Sigmoid colon (tissue), 7 donors: ENCODE data around the gene SRF. TPM values are rescaled to one million over a fixed set of nuclear protein-coding genes. Genes with fewer than 3 reads are reported as not detected.
A peak's percentile ranks its signal among the peaks of the same experiment; 100 is the strongest.

Experiments used
- DNase-seq: peaks from one replicate; pipeline ENCODE4 v3.0.0-alpha.2; 2019
- H3K27ac ChIP-seq, 4 donors: fragments of 200-600 bp; sonication (generic); one replicate each; pipeline ENCODE4 v1.5.1; 2016 to 2019; ENCODE audit warnings: mild to moderate bottlenecking in 1 of 4
- H3K27me3 ChIP-seq, 3 donors: fragments of 200-600 bp; sonication (generic); one replicate each; pipeline ENCODE4 v1.5.1; 2019; ENCODE audit warnings: mild to moderate bottlenecking in 1 of 3
- H3K36me3 ChIP-seq, 4 donors: fragments of 200-600 bp; sonication (generic); one replicate each; pipeline ENCODE4 v1.5.1; 2016 to 2019
- H3K4me1 ChIP-seq, 4 donors: fragments of 200-600 bp; sonication (generic); one replicate each; pipeline ENCODE4 v1.5.1; 2017 to 2019
- H3K4me3 ChIP-seq, 4 donors: fragments of 200-600 bp; sonication (generic); one replicate each; pipeline ENCODE4 v1.5.1; 2017 to 2019; ENCODE audit warnings: mild to moderate bottlenecking in 2 of 4, moderate library complexity in 1 of 4
- H3K9me3 ChIP-seq, 4 donors: fragments of 200-600 bp in 3 of 4; sonication (generic) in 3 of 4; one replicate each; pipeline versions ENCODE4 v1.5.1 to v1.6.1; 2013 to 2019
- EP300 ChIP-seq, 4 donors: sonication (generic); formaldehyde crosslinking; IDR thresholded peaks; one replicate each; pipeline ENCODE4 v1.6.1; 2017; ENCODE audit warnings: antibody characterized with exemption in 4 of 4
- POLR2A ChIP-seq, 2 donors: fragments of 450-650 bp; IDR thresholded peaks; one replicate each; pipeline ENCODE4 v1.6.1; 2016; ENCODE audit warnings: antibody characterized with exemption in 2 of 2, mild to moderate bottlenecking in 2 of 2, moderate library complexity in 2 of 2
- POLR2AphosphoS5 ChIP-seq, 4 donors: sonication (generic); formaldehyde crosslinking; IDR thresholded peaks; one replicate each; pipeline ENCODE4 v1.6.1; 2017; ENCODE audit warnings: antibody characterized with exemption in 4 of 4
- WGBS, 2 donors: extraction: QIAGEN DNeasy Blood & Tissue Kit; methylation state at CpG; one replicate each; pipeline ENCODE4 v1.1.7; 2013; 5-methylcytosine and 5-hydroxymethylcytosine counted together
- intact Hi-C: fragments of 100-400 bp; cut with DNase I; formaldehyde crosslinking; loops from one replicate; pipeline ENCODE4 v1.15.1; 2023
- polyA plus RNA-seq, 3 donors: library from polyadenylated mRNA; stranded (reverse); fragments of 200-250 nt; gene quantifications; one replicate each; pipeline ENCODE4 v1.2.3, GENCODE V29; 2013
- total RNA-seq, 4 donors: library from RNA; depleted of rRNA; stranded (reverse); fragments of >200 nt; gene quantifications; one replicate each; pipeline ENCODE4 v1.1.0, GENCODE V29; 2016
- TF ChIP-seq, protein P1 (sequence below), 4 experiments: fragments of 450-650 bp in 3 of 4; fragments of 200-600 bp in 1 of 4; IDR thresholded peaks; one replicate each; pipeline ENCODE4 v1.5.1; 2016 to 2019; ENCODE audit warnings: antibody characterized with exemption in 4 of 4, mild to moderate bottlenecking in 3 of 4, moderate library complexity in 2 of 4
- donor health status: healthy with polysubstance abuse.
- donor health status: Bipolar disorder and iron deficiency.
- donor health status: healthy.

SRF gene
- total and polyA plus RNA-seq, 7 donors, result 12.6 to 96.9 (median 64.2) TPM

DNA sequence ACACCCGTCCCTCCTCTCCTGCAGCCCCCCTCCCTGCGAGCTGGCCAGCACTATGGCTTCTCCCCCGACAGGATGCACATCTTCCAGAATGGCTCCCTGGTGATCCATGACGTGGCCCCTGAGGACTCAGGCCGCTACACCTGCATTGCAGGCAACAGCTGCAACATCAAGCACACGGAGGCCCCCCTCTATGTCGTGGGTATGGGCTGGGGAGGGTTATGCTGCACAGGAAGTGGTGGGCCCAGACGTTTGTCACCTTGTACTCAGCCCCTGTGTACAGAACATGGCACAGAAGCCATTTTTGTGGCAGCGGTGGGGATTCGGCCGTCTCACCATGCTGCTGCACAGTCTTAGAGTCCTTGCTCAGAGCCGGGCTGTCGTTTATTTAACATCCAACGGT is 29.0 kb upstream of the SRF start:
- TF ChIP-seq EP300 (IDR thresholded peaks at IDR 0.05) (no peak), POLR2AphosphoS5 (IDR thresholded peaks at IDR 0.05) (no peak), POLR2A (IDR thresholded peaks at IDR 0.05) (no peak)
- TF ChIP-seq, protein P1, sequence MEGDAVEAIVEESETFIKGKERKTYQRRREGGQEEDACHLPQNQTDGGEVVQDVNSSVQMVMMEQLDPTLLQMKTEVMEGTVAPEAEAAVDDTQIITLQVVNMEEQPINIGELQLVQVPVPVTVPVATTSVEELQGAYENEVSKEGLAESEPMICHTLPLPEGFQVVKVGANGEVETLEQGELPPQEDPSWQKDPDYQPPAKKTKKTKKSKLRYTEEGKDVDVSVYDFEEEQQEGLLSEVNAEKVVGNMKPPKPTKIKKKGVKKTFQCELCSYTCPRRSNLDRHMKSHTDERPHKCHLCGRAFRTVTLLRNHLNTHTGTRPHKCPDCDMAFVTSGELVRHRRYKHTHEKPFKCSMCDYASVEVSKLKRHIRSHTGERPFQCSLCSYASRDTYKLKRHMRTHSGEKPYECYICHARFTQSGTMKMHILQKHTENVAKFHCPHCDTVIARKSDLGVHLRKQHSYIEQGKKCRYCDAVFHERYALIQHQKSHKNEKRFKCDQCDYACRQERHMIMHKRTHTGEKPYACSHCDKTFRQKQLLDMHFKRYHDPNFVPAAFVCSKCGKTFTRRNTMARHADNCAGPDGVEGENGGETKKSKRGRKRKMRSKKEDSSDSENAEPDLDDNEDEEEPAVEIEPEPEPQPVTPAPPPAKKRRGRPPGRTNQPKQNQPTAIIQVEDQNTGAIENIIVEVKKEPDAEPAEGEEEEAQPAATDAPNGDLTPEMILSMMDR (IDR thresholded peaks at IDR 0.05), result no peak
- WGBS, 2 donors, result 67 to 81% methylated on average over 14 of the region's 14 CpGs
- intact Hi-C loops, result loop anchor here (2.0 to 5.0 kb wide), 2 partner anchors 90 to 129 kb away; partner anchors contain the start of genes CUL7 and MEA1
- no peak overlapping the region for H3K27ac ChIP-seq
- peaks cover 0 to 13% (median 11%) of the 10 kb centered on the region in 4 donors for H3K4me1 ChIP-seq
- no peak overlapping the region for H3K4me3 ChIP-seq
- no peak for DNase-seq
- no peaks in the 10 kb centered on the region for H3K36me3 ChIP-seq
- H3K27me3 ChIP-seq, result no peaks in the 10 kb centered on the region
- H3K9me3 ChIP-seq, result no peaks in the 10 kb centered on the region

DNA sequence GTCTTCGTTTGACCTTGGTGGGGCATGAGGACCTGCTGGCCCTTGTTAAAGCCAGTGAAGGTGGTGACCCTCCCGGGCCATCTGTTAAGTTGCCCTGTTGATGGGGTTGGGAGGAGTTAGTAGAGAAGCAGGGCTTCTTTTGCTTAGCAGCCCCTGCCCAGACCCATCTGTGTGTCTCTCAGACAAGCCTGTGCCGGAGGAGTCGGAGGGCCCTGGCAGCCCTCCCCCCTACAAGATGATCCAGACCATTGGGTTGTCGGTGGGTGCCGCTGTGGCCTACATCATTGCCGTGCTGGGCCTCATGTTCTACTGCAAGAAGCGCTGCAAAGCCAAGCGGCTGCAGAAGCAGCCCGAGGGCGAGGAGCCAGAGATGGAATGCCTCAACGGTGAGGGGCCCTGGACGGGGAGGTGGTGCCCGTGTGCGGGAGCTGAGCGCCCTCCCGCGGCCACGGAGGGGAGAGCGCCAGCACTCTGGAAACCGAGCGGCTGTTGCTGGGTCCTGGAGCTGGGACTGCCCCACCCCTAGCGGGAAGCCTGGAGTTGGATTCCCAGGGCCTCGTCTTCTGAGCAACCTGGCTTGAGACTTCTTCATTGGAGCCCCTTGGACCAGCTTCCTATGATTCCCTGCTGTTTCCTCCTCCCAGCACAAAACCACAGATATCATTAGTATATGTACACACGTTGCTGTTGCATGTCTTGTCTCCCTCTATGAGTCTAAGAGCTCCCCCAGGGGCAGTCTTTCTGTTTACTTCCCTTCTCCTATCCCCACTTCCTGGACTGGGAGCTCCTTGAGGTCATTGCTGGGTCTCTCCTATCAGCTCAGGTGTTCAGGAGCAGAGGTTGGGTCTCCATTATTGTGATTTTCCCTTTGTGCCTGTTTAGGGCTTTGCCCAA is 27.6 kb upstream of the SRF start:
- 20 to 21% methylated on average over 25 of the region's 25 CpGs for WGBS, 2 donors

DNA sequence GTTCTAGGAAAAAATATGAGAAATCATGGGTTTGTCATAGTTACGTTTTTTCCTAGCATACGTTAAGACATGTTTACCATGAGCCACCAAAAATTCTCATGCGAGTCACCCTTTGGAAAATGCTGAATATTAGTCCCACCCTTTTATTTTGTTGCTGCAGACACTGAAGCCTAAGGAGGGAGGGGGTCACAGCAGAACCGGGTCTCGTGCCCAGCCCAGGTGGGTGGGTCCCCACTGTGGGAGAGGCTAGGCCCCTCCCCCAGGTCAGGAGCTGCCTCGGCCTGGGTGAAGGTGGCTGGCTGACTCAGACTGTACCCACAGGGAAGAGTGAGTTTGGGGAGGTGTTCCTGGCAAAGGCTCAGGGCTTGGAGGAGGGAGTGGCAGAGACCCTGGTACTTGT is 26.2 kb upstream of the SRF start:
- H3K9me3 ChIP-seq, result no peaks in the 10 kb centered on the region
- H3K4me1 ChIP-seq, result peaks cover 0 to 13% (median 11%) of the 10 kb centered on the region in 4 donors
- H3K36me3 ChIP-seq, result no peaks in the 10 kb centered on the region
- H3K27me3 ChIP-seq, result no peaks in the 10 kb centered on the region
- 74 to 82% methylated on average over 6 of the region's 6 CpGs for WGBS, 2 donors
- H3K4me3 ChIP-seq, result no peak overlapping the region
- TF ChIP-seq, protein P1 (IDR thresholded peaks at IDR 0.05), result no peak
- TF ChIP-seq POLR2A (IDR thresholded peaks at IDR 0.05) (no peak), POLR2AphosphoS5 (IDR thresholded peaks at IDR 0.05) (no peak), EP300 (IDR thresholded peaks at IDR 0.05) (no peak)
- intact Hi-C loops, result loop anchor here (5.0 kb wide), 1 partner anchor 93 kb away; the partner anchor contains the start of gene CUL7
- H3K27ac ChIP-seq, result no peak overlapping the region
- no peak for DNase-seq

More for the DNA sequence above, 27.6 kb upstream of the SRF start:
- Histone ChIP-seq H3K27ac (peak overlapping the region; percentile 8 to 63 (median 58)), H3K27me3 (no peaks in the 10 kb centered on the region), H3K36me3 (no peaks in the 10 kb centered on the region), H3K4me1 (peaks cover 0 to 13% (median 11%) of the 10 kb centered on the region in 4 donors), H3K4me3 (no peak overlapping the region), H3K9me3 (no peaks in the 10 kb centered on the region)
- peak; percentile 97 for DNase-seq
- TF ChIP-seq POLR2AphosphoS5 (IDR thresholded peaks at IDR 0.05), result peak in 2 of 4 donors; percentile 16 to 57
- TF ChIP-seq, protein P1 (IDR thresholded peaks at IDR 0.05), result peak; percentile 90 to 93 (median 92)
- TF ChIP-seq EP300 (IDR thresholded peaks at IDR 0.05), result no peak
- TF ChIP-seq POLR2A (IDR thresholded peaks at IDR 0.05), result no peak
- intact Hi-C loops, result loop anchor here (1.0 to 5.0 kb wide), 3 partner anchors 91 to 242 kb away; partner anchors contain the start of genes CUL7 and MEA1

DNA sequence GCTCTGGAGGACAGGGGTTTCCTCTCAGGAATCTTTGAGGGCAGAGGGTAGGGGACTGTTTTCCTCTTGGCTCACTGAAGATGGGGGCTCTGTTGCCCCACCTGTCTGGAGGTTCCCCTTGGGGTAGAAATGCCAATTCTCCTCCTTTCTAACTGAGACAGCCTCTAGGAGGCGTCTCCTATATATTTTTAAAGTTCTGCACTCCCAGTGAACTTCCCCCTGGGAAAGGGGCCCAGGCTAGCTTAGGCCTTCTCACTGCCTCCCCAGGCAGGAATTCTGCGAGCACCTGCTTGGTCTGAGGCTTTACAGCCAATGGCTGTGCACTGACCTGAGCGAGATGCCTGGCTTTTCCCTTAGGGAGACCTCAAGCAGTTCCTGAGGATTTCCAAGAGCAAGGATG is 24.8 kb upstream of the SRF start:
- 87 to 89% methylated on average over 3 of the region's 3 CpGs for WGBS, 2 donors
- peaks cover 0 to 13% (median 11%) of the 10 kb centered on the region in 4 donors for H3K4me1 ChIP-seq
- intact Hi-C loops, result no loop called here
- H3K27me3 ChIP-seq, result no peaks in the 10 kb centered on the region
- no peaks in the 10 kb centered on the region for H3K9me3 ChIP-seq
- no peak overlapping the region for H3K4me3 ChIP-seq
- no peak for DNase-seq
- TF ChIP-seq POLR2A (IDR thresholded peaks at IDR 0.05) (no peak), POLR2AphosphoS5 (IDR thresholded peaks at IDR 0.05) (no peak), EP300 (IDR thresholded peaks at IDR 0.05) (no peak)
- TF ChIP-seq, protein P1 (IDR thresholded peaks at IDR 0.05), result no peak
- H3K36me3 ChIP-seq, result no peaks in the 10 kb centered on the region
- no peak overlapping the region for H3K27ac ChIP-seq
